Esophagus squamous epithelium (tissue), 4 donors: Measurements from ENCODE around the gene ABCC2.

Source experiments
- CTCF ChIP-seq, 6 experiments: fragments of 450-650 bp in 4 of 6; fragments of 200-600 bp in 2 of 6; sonication (generic) in 2 of 6; IDR thresholded peaks; one replicate each; pipeline ENCODE4 v1.5.1; 2016 to 2019; ENCODE audit warnings: antibody characterized with exemption in 6 of 6, mild to moderate bottlenecking in 4 of 6, moderate library complexity in 4 of 6
- POLR2A ChIP-seq, 4 donors: fragments of 450-650 bp; IDR thresholded peaks; one replicate each; pipeline ENCODE4 v1.6.1; 2017; ENCODE audit warnings: antibody characterized with exemption in 4 of 4, mild to moderate bottlenecking in 4 of 4, moderate library complexity in 3 of 4

- TF ChIP-seq CTCF (IDR thresholded peaks at IDR 0.05) (no peak), POLR2A (IDR thresholded peaks at IDR 0.05) (no peak)
These were observed 6.3 kb downstream of the ABCC2 start for GRCh38 chr10:99788598-99789256.
